Testis (tissue), 2 donors: ENCODE results near the gene ISYNA1.

Experiments
- POLR2A ChIP-seq: fragments of 450-650 bp; IDR thresholded peaks from one replicate; pipeline ENCODE4 v1.6.1; 2017; ENCODE audit warnings: antibody characterized with exemption, mild to moderate bottlenecking, moderate library complexity
- TF ChIP-seq, protein P1 (sequence below), 3 experiments: fragments of 450-650 bp in 2 of 3; fragments of 200-600 bp in 1 of 3; sonication (generic) in 1 of 3; IDR thresholded peaks; one replicate each; pipeline ENCODE4 v1.5.1; 2016 to 2019; ENCODE audit warnings: antibody characterized with exemption in 3 of 3, mild to moderate bottlenecking in 2 of 3, moderate library complexity in 1 of 3

DNA sequence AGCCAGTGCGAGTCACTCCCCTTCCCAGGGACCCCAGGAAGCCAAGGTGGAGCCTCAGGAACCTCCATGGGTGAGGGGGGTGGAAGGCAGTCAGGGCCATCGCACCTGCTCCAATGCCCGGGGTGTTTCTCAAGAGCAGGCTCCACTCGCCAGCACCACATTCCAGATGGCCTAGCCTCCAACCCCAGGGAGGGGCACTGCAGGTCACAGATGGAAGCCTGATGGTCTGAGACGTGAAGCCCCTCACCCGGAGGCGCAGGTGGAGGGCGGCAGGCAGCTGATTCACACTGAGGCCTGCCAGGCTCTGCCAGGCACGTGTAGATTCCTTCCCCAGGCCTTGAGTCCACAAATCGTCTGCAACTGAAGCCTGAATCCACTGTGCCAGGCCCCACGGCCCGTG lies 23.0 kb upstream of the ISYNA1 start:
- TF ChIP-seq, protein P1, sequence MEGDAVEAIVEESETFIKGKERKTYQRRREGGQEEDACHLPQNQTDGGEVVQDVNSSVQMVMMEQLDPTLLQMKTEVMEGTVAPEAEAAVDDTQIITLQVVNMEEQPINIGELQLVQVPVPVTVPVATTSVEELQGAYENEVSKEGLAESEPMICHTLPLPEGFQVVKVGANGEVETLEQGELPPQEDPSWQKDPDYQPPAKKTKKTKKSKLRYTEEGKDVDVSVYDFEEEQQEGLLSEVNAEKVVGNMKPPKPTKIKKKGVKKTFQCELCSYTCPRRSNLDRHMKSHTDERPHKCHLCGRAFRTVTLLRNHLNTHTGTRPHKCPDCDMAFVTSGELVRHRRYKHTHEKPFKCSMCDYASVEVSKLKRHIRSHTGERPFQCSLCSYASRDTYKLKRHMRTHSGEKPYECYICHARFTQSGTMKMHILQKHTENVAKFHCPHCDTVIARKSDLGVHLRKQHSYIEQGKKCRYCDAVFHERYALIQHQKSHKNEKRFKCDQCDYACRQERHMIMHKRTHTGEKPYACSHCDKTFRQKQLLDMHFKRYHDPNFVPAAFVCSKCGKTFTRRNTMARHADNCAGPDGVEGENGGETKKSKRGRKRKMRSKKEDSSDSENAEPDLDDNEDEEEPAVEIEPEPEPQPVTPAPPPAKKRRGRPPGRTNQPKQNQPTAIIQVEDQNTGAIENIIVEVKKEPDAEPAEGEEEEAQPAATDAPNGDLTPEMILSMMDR (IDR thresholded peaks at IDR 0.05) = no peak
- no peak for TF ChIP-seq POLR2A
